HEK293 (cell line): ENCODE data around the gene SYNPO2L.

ENCODE experiments used
- CTCF ChIA-PET: fragments of 350-600 bp; formaldehyde crosslinking; extraction: SDS; loops from one replicate; lab custom pipeline; 2021; ENCODE audit warnings: antibody characterized with exemption; lab: Yijun Ruan, JAX
- POLR2A ChIA-PET: fragments of 300-600 bp; formaldehyde crosslinking; extraction: SDS; loops from one replicate; lab custom pipeline; 2020; ENCODE audit warnings: antibody characterized with exemption, inconsistent platforms; lab: Yijun Ruan, JAX
- H3K27ac ChIP-seq: fragments of 200-500 bp; sonication (Bioruptor generic); 2 replicates; pipeline ENCODE4 v1.5.1; 2014; ENCODE audit warnings: low read depth, low read length, control low read depth, inconsistent platforms; ENCODE audit errors: extremely low read depth
- H3K36me3 ChIP-seq, 2 experiments: fragments of 200-500 bp in 1 of 2; sonication (Bioruptor generic) in 1 of 2; 1 replicate in 1 of 2; 2 replicates in 1 of 2; pipeline ENCODE4 v1.5.1; 2014 to 2017; ENCODE audit warnings: inconsistent platforms in 2 of 2, low read length in 2 of 2; ENCODE audit not compliant: control insufficient read depth in 2 of 2, insufficient read depth in 1 of 2
- H3K4me1 ChIP-seq: fragments of 200-500 bp; sonication (Bioruptor generic); 2 replicates; pipeline ENCODE4 v1.5.1; 2014; ENCODE audit warnings: mild to moderate bottlenecking, low read length, inconsistent platforms; ENCODE audit not compliant: control insufficient read depth, insufficient read depth
- H3K4me3 ChIP-seq: 2 replicates; pipeline ENCODE4 v1.5.1; 2011; ENCODE audit warnings: low read depth, mild to moderate bottlenecking, control low read depth, low read length, moderate library complexity
- H3K9me3 ChIP-seq: fragments of 200-500 bp; sonication (Bioruptor generic); 2 replicates; pipeline ENCODE4 v1.5.1; 2014; ENCODE audit warnings: low read depth, low read length, inconsistent platforms; ENCODE audit not compliant: control insufficient read depth, insufficient read depth
- HOXC10 ChIP-seq: sonication (generic); formaldehyde crosslinking; IDR thresholded peaks from 2 replicates; pipeline ENCODE4 v1.8.1; 2023; ENCODE audit warnings: mild to moderate bottlenecking, missing genetic modification reagents
- IKZF3 ChIP-seq: fragments of 450-650 bp; IDR thresholded peaks from 2 replicates; pipeline ENCODE4 v1.5.0; 2018; ENCODE audit warnings: missing biosample characterization, mild to moderate bottlenecking, missing genetic modification characterization, moderate library complexity
- INSM2 ChIP-seq: fragments of 450-650 bp; formaldehyde crosslinking; IDR thresholded peaks from 2 replicates; pipeline ENCODE4 v1.5.1; 2016; ENCODE audit warnings: missing biosample characterization, missing genetic modification characterization
- KLF16 ChIP-seq: fragments of 450-650 bp; formaldehyde crosslinking; IDR thresholded peaks from 2 replicates; pipeline ENCODE4 v1.5.1; 2017; ENCODE audit warnings: missing biosample characterization, missing genetic modification characterization
- PRDM10 ChIP-seq: fragments of 450-650 bp; formaldehyde crosslinking; IDR thresholded peaks from 2 replicates; pipeline ENCODE4 v1.5.1; 2016; ENCODE audit warnings: missing biosample characterization, missing genetic modification characterization
- RBAK ChIP-seq: fragments of 450-650 bp; formaldehyde crosslinking; IDR thresholded peaks from 2 replicates; pipeline ENCODE4 v1.5.1; 2016; ENCODE audit warnings: missing biosample characterization, missing genetic modification characterization
- SP7 ChIP-seq: fragments of 450-650 bp; formaldehyde crosslinking; IDR thresholded peaks from 2 replicates; pipeline ENCODE4 v1.5.1; 2016; ENCODE audit warnings: missing biosample characterization, missing genetic modification characterization
- ZBTB17 ChIP-seq: fragments of 450-650 bp; formaldehyde crosslinking; IDR thresholded peaks from 2 replicates; pipeline ENCODE4 v1.5.1; 2016; ENCODE audit warnings: missing biosample characterization, missing genetic modification characterization
- ZBTB21 ChIP-seq: fragments of 450-650 bp; formaldehyde crosslinking; IDR thresholded peaks from 2 replicates; pipeline ENCODE4 v1.5.1; 2017; ENCODE audit warnings: missing biosample characterization, missing genetic modification characterization
- ZBTB26 ChIP-seq: fragments of 450-650 bp; formaldehyde crosslinking; optimal IDR thresholded peaks from 2 replicates; pipeline ENCODE3; 2016; ENCODE audit warnings: missing biosample characterization, mild to moderate bottlenecking, missing genetic modification characterization
- ZFHX2 ChIP-seq: fragments of 450-650 bp; formaldehyde crosslinking; conservative IDR thresholded peaks from 2 replicates; pipeline ENCODE4 v1.5.1; 2016; ENCODE audit warnings: missing biosample characterization, missing genetic modification characterization
- ZNF26 ChIP-seq: fragments of 450-650 bp; formaldehyde crosslinking; IDR thresholded peaks from 2 replicates; pipeline ENCODE4 v1.5.1; 2016; ENCODE audit warnings: missing biosample characterization, missing genetic modification characterization
- ZNF292 ChIP-seq: fragments of 450-650 bp; formaldehyde crosslinking; IDR thresholded peaks from 2 replicates; pipeline ENCODE4 v1.5.1; 2016; ENCODE audit warnings: low read depth, missing biosample characterization, missing genetic modification characterization, borderline replicate concordance
- ZNF324 ChIP-seq: fragments of 450-650 bp; formaldehyde crosslinking; IDR thresholded peaks from 2 replicates; pipeline ENCODE4 v1.5.1; 2016; ENCODE audit warnings: missing biosample characterization, missing genetic modification characterization
- ZNF335 ChIP-seq: fragments of 450-650 bp; formaldehyde crosslinking; conservative IDR thresholded peaks from 2 replicates; pipeline ENCODE4 v1.5.1; 2016; ENCODE audit warnings: missing biosample characterization, missing genetic modification characterization
- ZNF366 ChIP-seq: fragments of 450-650 bp; formaldehyde crosslinking; conservative IDR thresholded peaks from 2 replicates; pipeline ENCODE4 v1.5.1; 2016; ENCODE audit warnings: missing biosample characterization, missing genetic modification characterization
- ZNF558 ChIP-seq: fragments of 450-650 bp; formaldehyde crosslinking; IDR thresholded peaks from 2 replicates; pipeline ENCODE4 v1.5.1; 2016; ENCODE audit warnings: missing biosample characterization, missing genetic modification characterization
- ZNF571 ChIP-seq: fragments of 450-650 bp; formaldehyde crosslinking; IDR thresholded peaks from 2 replicates; pipeline ENCODE4 v1.5.0; 2017; ENCODE audit warnings: missing biosample characterization, missing genetic modification characterization
- ZNF600 ChIP-seq: fragments of 450-650 bp; formaldehyde crosslinking; IDR thresholded peaks from 2 replicates; pipeline ENCODE4 v1.5.1; 2016; ENCODE audit warnings: missing biosample characterization, missing genetic modification characterization
- ZNF658 ChIP-seq: fragments of 450-650 bp; formaldehyde crosslinking; IDR thresholded peaks from 2 replicates; pipeline ENCODE4; 2016; ENCODE audit warnings: missing biosample characterization, missing genetic modification characterization
- ZNF660 ChIP-seq: fragments of 450-650 bp; IDR thresholded peaks from 2 replicates; pipeline ENCODE4 v1.5.1; 2018; ENCODE audit warnings: missing biosample characterization, mild to moderate bottlenecking, missing genetic modification characterization
- ZSCAN30 ChIP-seq: fragments of 450-650 bp; IDR thresholded peaks from 2 replicates; pipeline ENCODE4 v1.5.1; 2018; ENCODE audit warnings: missing biosample characterization, mild to moderate bottlenecking, missing genetic modification characterization, moderate library complexity

Gene SYNPO2L

GRCh38 chr10:73645251-73645650, 10.6 kb downstream of the SYNPO2L start (continued):
- TF ChIP-seq ZNF366 (tag by site-specific recombination) (no peak), ZNF26 (no peak), ZNF660 (no peak), ZNF571 (tag by site-specific recombination) (no peak), ZNF658 (tag by site-specific recombination) (no peak), ZNF292 (tag by site-specific recombination) (no peak), ZBTB26 (tag by site-specific recombination) (no peak)

- CTCF ChIA-PET, result interaction anchor here (0.6 to 9.1 kb wide), 14 partner anchors 9 to 1291 kb away, joined by 3 to 168 read pairs (median 6); no protein-coding TSS in a partner anchor
- H3K4me1 ChIP-seq, result no peaks in the 10 kb centered on the region
- no peak for TF ChIP-seq ZNF558 (tag by site-specific recombination)
- TF ChIP-seq HOXC10 (CRISPR knock-in tag), result 0 out of 2 replicates have a peak, but pooled peaks have one; percentile 3
- POLR2A ChIA-PET, result no interaction called here
- H3K27ac ChIP-seq, result no peak overlapping the region
- no peaks in the 10 kb centered on the region for H3K36me3 ChIP-seq
- H3K4me3 ChIP-seq, result no peak overlapping the region
- no peaks in the 10 kb centered on the region for H3K9me3 ChIP-seq
These were observed 11.1 kb downstream of the SYNPO2L start for GRCh38 chr10:73644767-73645166.

DNA sequence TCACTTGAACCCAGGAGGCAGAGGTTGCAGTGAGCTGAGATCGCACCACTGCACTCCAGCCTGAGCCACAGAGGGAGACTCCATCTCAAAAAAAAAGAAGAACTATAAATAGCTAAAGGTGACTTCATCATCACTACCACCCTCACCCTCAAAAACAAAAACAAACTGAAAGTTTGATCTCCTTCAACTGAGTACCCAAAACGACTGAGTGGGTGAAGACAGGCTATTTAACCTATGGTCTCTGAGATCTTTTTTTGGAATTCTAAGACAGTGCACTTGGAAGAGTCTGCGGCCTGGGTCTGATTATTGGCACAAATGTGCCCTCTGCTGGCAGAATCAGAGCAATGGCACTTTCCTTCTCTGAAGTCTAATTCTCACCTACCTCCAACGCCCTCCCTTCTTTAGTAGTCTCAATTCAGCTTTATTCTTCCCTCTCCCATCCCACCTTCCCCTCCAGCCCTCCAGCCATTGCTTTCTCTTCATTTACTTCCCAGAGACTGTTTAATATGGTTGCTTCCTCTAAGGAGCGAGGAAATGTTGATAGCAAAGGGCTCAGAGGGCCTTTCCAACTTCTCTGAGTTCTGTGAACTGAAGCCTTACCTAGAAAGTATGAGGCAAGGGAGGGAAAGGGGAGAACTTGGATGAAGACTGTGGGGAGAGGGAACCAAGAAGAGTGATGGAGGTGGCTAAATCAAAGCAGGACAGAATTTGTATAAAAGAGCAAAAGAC, 11.7 kb downstream of the SYNPO2L start:
- H3K4me1 ChIP-seq, result no peaks in the 10 kb centered on the region
- no peak overlapping the region for H3K27ac ChIP-seq
- H3K36me3 ChIP-seq, result no peaks in the 10 kb centered on the region
- POLR2A ChIA-PET, result interaction anchor here (0.6 to 1.1 kb wide), 4 partner anchors 18 to 116 kb away, joined by 3 to 4 read pairs (median 3); no protein-coding TSS in a partner anchor
- H3K9me3 ChIP-seq, result no peaks in the 10 kb centered on the region
- no peak overlapping the region for H3K4me3 ChIP-seq
- CTCF ChIA-PET, result interaction anchor here (0.6 to 9.1 kb wide), 26 partner anchors 9 to 1290 kb away, joined by 3 to 168 read pairs (median 5); partner anchors contain the start of gene USP54
- TF ChIP-seq ZBTB17 (peak; percentile 42; the same call in 1 of the 2 replicates), ZNF335 (tag by site-specific recombination) (0 out of 2 replicates have a peak, but pooled peaks have one; percentile 18), SP7 (tag by site-specific recombination) (peak; percentile 44), INSM2 (tag by site-specific recombination) (no peak), ZFHX2 (tag by site-specific recombination) (peak; percentile 44; the same call in 1 of the 2 replicates), RBAK (tag by site-specific recombination) (no peak), ZSCAN30 (tag by site-specific recombination) (peak; percentile 45; the same call in 1 of the 2 replicates), IKZF3 (tag by site-specific recombination) (no peak), PRDM10 (peak; percentile 97), ZBTB21 (tag by site-specific recombination) (no peak), ZNF600 (tag by site-specific recombination) (0 out of 2 replicates have a peak, but pooled peaks have one; percentile 11), KLF16 (tag by site-specific recombination) (no peak), ZNF324 (tag by site-specific recombination) (0 out of 2 replicates have a peak, but pooled peaks have one; percentile 38)
